ENCODE measurements around the gene ACTRT2. TPM values are rescaled to one million over a fixed set of nuclear protein-coding genes. Genes with fewer than 3 reads are reported as not detected.

The ACTRT2 gene
- total RNA-seq, 1 donor, result not detected

- DNase-seq (ENCODE audit: low read depth in 2 of 3, low spot score in 2 of 3), result no peak
These were observed 8.9 kb downstream of the ACTRT2 start for GRCh38 chr1:3029991-3030662.

DNA sequence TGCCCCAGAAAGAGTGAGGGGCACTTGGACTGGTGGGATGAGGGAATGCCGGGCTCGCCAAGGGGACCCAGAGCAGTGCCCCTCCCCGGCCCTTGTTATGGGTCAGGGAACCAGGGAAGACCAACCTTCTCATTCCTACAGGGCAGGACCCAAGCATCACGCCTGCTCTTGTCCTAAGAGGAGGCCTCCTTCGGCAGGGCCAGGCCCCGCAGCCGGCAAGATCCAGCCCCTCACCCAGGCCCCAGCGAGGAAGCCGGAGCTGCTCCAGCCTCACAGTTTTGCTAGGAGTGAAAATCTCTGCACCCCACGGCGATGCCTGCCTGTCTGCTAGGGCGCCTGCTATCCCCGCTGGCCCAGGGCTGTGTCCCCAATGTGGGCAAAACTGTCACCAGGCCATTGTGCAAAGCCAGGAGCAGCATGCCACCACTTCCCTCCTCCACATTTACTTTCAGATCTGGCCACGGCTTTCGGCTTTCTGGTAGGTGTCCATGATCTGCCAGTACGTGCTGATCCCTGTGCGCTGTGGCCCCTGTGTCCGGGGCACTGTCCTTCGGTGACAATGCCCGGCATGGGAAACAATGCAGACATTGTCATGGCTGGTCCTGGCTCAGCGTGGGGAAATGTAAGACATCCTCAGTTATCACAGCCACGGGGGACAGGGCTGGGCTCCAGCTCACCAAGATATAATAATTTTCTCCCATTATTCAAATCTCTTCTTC is 9.6 kb downstream of the ACTRT2 start:
- no peak for DNase-seq (ENCODE audit: low read depth in 2 of 3, low spot score in 2 of 3)

GRCh38 chr1:3031401-3032221 is 10.3 kb downstream of the ACTRT2 start:
- no peak for DNase-seq (ENCODE audit: low read depth in 2 of 3, low spot score in 2 of 3)

DNA sequence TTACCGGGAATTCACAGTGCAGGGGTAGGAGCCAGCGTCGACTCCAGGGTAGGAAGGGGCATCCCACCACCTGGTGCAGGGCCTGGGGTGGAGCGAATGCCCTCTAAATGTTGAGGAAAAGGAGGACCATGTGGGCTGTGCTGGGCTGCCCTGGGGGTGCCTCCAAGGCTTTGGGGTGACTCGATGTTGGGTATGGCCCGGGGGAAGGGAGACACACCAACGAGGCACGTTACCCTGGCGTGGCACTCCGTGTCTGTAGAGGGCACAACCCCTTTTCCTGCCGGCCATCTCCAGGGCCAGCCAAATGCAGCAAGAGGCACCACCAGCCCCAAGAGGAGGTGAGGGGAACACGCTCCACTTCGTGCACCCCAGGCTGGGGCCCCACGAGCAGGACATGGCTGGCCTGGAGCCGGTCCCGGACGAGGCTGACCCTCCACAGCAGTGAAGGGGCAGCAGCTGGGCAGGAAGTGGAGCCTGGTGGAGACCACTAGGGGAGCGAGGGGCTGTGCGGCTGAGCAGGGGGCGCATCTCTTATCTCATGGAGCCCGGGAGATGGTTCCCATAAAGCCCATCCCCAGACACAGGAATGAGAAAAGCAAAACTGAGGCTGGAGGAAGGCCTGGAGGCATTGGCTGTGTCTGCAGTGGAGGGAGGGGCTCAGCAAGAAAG is 11.2 kb downstream of the ACTRT2 start:
- DNase-seq (ENCODE audit: low read depth in 2 of 3, low spot score in 2 of 3), result no peak

GRCh38 chr1:3033040-3033789 is 11.9 kb downstream of the ACTRT2 start:
- peak in 1 of 3 donors; percentile 23 for DNase-seq (ENCODE audit: low read depth in 2 of 3, low spot score in 2 of 3)

- DNase-seq (ENCODE audit: low read depth in 2 of 3, low spot score in 2 of 3), result no peak
These were observed 12.5 kb downstream of the ACTRT2 start for GRCh38 chr1:3033790-3034090.

- DNase-seq (ENCODE audit: low read depth in 2 of 3, low spot score in 2 of 3), result no peak
These were observed 12.9 kb downstream of the ACTRT2 start for GRCh38 chr1:3034162-3034561.

GRCh38 chr1:3034728-3035562 is 13.7 kb downstream of the ACTRT2 start:
- no peak for DNase-seq (ENCODE audit: low read depth in 2 of 3, low spot score in 2 of 3)

DNA sequence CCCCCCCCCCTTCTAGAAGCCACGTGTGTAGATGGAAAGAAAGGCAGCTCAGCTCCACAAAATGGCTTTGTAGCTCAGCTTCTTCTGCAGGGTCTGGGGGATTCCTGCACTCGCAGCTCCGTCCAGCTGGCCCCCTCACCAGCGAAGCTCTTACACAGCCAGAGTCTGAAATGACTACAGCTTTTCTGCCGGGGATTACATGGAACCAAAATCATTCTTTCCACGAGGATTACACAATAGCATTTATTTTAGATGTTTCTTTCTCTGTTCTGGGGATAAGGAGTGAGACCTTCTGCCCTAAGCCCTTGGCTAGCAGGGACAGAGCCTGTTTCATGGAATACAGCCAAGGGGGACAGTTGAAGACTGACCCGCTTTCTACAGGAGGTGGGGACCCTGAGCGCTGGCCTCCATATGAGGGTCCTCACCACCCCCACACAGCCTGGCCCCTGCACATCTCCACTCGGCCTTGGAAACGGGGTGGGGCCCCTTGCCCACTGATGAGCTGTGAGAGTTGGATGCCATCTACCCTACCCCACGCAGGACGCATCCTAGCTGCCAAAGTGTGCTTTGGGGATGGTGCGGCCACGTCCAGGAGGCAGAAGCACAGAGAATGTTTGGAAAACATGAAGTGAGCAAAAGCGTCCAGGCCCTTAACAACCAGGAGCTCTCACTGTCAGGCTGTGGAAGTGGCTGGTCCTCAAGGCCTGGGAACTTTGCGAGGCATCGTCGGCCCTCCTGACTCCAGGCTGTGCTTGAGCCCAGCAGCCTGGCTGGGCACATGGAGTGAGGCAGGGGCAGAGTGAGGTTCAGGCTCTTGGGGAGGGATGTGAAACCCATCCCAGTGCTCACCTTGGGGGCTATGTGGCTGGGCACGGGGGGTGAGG is 14.5 kb downstream of the ACTRT2 start:
- DNase-seq (ENCODE audit: low read depth in 2 of 3, low spot score in 2 of 3), result no peak

DNA sequence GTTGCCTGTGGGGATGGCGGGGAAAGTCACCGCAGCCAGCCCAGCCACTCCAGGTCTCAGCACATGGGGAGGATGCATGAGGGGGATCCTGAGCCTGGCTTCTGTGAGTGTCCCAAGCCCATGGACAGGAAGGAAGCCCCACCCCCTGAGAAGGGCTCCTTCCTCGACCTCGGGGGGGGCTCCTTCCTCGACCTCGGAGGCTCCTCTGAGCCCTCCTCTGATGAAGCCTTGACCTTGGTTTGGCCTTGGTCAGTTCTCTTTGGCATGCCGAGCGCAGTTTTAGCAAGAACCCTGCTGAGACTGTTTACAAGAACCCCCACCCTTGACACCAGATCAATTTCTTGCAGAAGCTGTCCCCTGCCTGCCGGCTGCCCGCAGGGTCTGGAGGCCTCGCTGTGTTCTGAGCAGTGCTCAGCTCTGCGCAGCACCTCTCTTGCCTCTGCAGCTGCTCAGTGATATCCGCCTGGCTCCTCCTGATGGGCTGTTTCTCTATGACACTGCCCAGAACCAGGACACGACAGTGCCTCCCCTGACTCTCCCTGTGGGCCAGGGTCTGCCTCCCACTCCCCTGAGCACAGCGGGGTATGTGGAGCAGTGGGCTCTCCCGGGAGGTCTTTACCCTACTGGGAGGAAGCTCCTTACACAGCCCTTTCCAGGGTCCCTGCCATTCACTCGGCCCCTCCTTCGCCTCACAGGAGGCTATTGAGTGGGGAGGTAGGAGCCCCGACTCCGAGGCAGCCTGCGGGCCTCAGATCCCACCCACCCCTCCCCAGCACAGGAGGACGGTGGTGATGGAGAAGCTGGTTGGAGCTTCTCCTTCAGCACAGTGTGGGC is 15.4 kb downstream of the ACTRT2 start:
- no peak for DNase-seq (ENCODE audit: low read depth in 2 of 3, low spot score in 2 of 3)

GRCh38 chr1:3037281-3038040 is 16.2 kb downstream of the ACTRT2 start:
- no peak for DNase-seq (ENCODE audit: low read depth in 2 of 3, low spot score in 2 of 3)

- DNase-seq (ENCODE audit: low read depth in 2 of 3, low spot score in 2 of 3), result no peak
These were observed 16.9 kb downstream of the ACTRT2 start for GRCh38 chr1:3038113-3038551.

DNA sequence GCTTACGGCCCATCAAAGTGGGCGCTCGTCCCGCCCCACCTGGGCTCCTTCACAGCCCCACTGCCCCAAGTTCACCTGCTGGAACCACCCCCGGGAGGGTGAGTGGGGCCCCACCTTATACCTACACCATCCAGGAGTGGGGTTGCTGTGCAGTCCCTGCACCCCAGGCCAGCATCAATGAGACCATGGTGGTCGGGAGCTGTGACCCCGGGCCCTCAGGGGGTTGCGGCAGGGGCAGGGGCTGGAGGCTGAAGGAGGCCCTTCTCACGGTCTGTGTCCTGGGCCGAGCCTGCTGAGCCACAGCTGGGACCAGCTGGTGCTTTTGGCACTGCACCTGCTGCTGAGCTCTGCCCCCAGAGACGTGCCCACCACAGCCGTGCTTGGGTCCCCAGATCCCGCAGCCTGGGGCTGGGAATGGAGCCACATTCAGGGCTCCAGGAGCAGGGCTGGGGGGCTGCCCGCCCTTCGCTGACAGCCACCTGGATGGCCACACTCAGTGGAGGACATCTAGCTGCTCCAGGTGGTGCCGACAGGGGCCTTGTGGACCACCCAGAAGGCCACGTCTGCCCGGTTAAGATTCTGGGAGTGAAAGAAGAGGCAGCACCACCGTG is 17.4 kb downstream of the ACTRT2 start:
- no peak for DNase-seq (ENCODE audit: low read depth in 2 of 3, low spot score in 2 of 3)

DNA sequence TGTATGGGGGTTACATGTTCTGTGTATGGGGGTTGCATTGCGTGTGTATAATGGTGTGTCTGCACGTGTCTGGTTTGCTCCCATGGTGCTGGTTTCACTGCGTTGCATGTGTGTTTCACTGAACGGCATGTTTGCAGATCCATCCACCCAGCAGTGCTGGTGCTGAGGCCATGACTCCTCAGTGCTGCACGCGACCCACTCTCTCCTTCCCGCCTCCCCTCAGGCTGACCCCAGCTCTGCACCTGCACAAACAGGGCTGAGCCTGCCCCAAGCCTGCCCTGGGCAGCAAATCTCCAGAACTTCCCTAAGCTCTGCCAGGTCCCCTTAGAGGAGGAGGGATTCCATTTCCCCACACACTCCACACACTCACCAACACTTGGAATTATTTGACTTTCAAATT is 18.7 kb downstream of the ACTRT2 start:
- DNase-seq (ENCODE audit: low read depth in 2 of 3, low spot score in 2 of 3), result no peak

GRCh38 chr1:3042481-3042880 is 21.2 kb downstream of the ACTRT2 start:
- DNase-seq (ENCODE audit: low read depth in 2 of 3, low spot score in 2 of 3), result no peak

- DNase-seq (ENCODE audit: low read depth in 2 of 3, low spot score in 2 of 3), result no peak
These were observed 27.9 kb downstream of the ACTRT2 start for GRCh38 chr1:3049164-3049563.

GRCh38 chr1:3049905-3050304 is 28.6 kb downstream of the ACTRT2 start:
- no peak for DNase-seq (ENCODE audit: low read depth in 2 of 3, low spot score in 2 of 3)
